Gastrocnemius medialis (tissue), 4 donors: Measurements from ENCODE around the gene MAT1A. TPM values are rescaled to one million over a fixed set of nuclear protein-coding genes. Genes with fewer than 3 reads are reported as not detected.
A peak's percentile ranks its signal among the peaks of the same experiment; 100 is the strongest.

Source experiments
- ATAC-seq, 2 donors: fragments of 150-250 bp; one replicate each; pipeline ENCODE4 v1.9.1; 2016
- DNase-seq, 2 donors: peaks; one replicate each; pipeline ENCODE4 v3.0.0-alpha.2; 2019
- H3K27ac ChIP-seq, 4 donors: fragments of 200-600 bp; sonication (generic); 1 replicate in 1 of 4; 2 replicates in 3 of 4; pipeline ENCODE4 v1.5.1; 2016 to 2018; ENCODE audit warnings: mild to moderate bottlenecking in 2 of 4, moderate library complexity in 1 of 4
- H3K27me3 ChIP-seq, 3 donors: fragments of 200-600 bp; sonication (generic) in 2 of 3; 1 replicate in 1 of 3; 2 replicates in 2 of 3; pipeline versions ENCODE4 v1.5.1 to v1.6.0; 2016 to 2019; ENCODE audit warnings: mild to moderate bottlenecking in 1 of 3, moderate library complexity in 1 of 3
- H3K36me3 ChIP-seq, 2 donors: fragments of 200-600 bp; sonication (generic) in 1 of 2; one replicate each; pipeline ENCODE4 v1.5.1; 2017 to 2018
- H3K4me1 ChIP-seq, 2 donors: fragments of 200-600 bp; sonication (generic) in 1 of 2; one replicate each; pipeline ENCODE4 v1.5.1; 2016 to 2017; ENCODE audit warnings: mild to moderate bottlenecking in 2 of 2
- H3K4me3 ChIP-seq, 4 donors: fragments of 200-600 bp; sonication (generic) in 3 of 4; 1 replicate in 1 of 4; 2 replicates in 3 of 4; pipeline ENCODE4 v1.5.1; 2016 to 2019; ENCODE audit warnings: mild to moderate bottlenecking in 2 of 4
- H3K9me3 ChIP-seq, 3 donors: fragments of 200-600 bp; sonication (generic) in 2 of 3; 1 replicate in 1 of 3; 2 replicates in 2 of 3; pipeline ENCODE4 v1.5.1; 2016 to 2019
- POLR2A ChIP-seq, 2 donors: fragments of 450-650 bp; IDR thresholded peaks; one replicate each; pipeline ENCODE4 v1.6.1; 2017; ENCODE audit warnings: antibody characterized with exemption in 2 of 2, mild to moderate bottlenecking in 2 of 2, moderate library complexity in 2 of 2
- in situ Hi-C, 4 donors: fragments of 200-750 bp; cut with MboI; loops; one replicate each; pipeline versions ENCODE4 v1.15.0 to v1.8.0; 2017; ENCODE audit warnings: low sequenced_read_pairs in 4 of 4
- intact Hi-C: fragments of 100-400 bp; cut with DNase I; formaldehyde crosslinking; loops from one replicate; pipeline ENCODE4 v1.15.1; 2023; ENCODE audit warnings: low total_unique reads
- total RNA-seq, 4 donors: library from RNA; depleted of rRNA; stranded (reverse); fragments of >200 nt; gene quantifications; one replicate each; pipeline versions ENCODE4 v1.1.0 to v1.2.3, GENCODE V29; 2016
- TF ChIP-seq, protein P1 (sequence below), 5 experiments: fragments of 450-650 bp in 3 of 5; fragments of 200-600 bp in 2 of 5; sonication (generic) in 2 of 5; IDR thresholded peaks in 4 of 5; conservative IDR thresholded peaks in 1 of 5; 1 replicate in 4 of 5; 2 replicates in 1 of 5; pipeline ENCODE4 v1.5.1; 2016 to 2019; ENCODE audit warnings: antibody characterized with exemption in 5 of 5, mild to moderate bottlenecking in 3 of 5, moderate library complexity in 3 of 5

Gene MAT1A
- total RNA-seq = 1 to 10 TPM in 2 of 4 donors, not detected in 2; 1.3 to 1.8 TPM

- TF ChIP-seq, protein P1, sequence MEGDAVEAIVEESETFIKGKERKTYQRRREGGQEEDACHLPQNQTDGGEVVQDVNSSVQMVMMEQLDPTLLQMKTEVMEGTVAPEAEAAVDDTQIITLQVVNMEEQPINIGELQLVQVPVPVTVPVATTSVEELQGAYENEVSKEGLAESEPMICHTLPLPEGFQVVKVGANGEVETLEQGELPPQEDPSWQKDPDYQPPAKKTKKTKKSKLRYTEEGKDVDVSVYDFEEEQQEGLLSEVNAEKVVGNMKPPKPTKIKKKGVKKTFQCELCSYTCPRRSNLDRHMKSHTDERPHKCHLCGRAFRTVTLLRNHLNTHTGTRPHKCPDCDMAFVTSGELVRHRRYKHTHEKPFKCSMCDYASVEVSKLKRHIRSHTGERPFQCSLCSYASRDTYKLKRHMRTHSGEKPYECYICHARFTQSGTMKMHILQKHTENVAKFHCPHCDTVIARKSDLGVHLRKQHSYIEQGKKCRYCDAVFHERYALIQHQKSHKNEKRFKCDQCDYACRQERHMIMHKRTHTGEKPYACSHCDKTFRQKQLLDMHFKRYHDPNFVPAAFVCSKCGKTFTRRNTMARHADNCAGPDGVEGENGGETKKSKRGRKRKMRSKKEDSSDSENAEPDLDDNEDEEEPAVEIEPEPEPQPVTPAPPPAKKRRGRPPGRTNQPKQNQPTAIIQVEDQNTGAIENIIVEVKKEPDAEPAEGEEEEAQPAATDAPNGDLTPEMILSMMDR (IDR thresholded peaks at IDR 0.05 in 4 of 5, conservative IDR thresholded peaks at IDR 0.05 in 1 of 5) = no peak
- no peak for TF ChIP-seq POLR2A (IDR thresholded peaks at IDR 0.05)
These were observed at the start of gene MAT1A for GRCh38 chr10:80289451-80290287. MAT1A (minus strand) TSS chr10:80289658; CDS start chr10:80289423, 235 bp downstream.

DNA sequence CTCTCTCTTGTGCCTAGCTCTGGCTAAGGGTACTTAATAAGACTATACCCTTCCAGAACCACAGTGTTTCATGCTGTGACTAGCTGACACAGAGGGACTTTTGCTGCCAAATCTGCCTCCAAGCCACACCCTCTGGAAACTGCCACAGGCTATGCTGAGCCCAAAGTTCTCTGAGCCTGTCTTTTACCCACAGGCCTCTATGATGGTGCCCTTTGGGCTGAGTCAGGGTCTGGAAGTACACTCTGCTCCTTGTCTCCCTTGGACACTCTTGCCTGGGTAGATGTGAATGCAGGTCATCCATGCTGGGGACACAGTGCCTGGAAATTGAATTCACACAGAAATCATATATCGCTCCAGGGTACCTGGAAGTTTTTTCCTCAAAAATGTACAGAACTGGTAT is 44.5 kb upstream of the MAT1A start:
- ATAC-seq (no peak), DNase-seq (no peak)
- Histone ChIP-seq H3K9me3 (no peaks in the 10 kb centered on the region), H3K4me3 (no peak overlapping the region), H3K36me3 (no peaks in the 10 kb centered on the region), H3K4me1 (no peaks in the 10 kb centered on the region), H3K27ac (no peak overlapping the region), H3K27me3 (no peaks in the 10 kb centered on the region)
- intact Hi-C loops = no loop called here
- TF ChIP-seq, protein P1 (IDR thresholded peaks at IDR 0.05 in 4 of 5, conservative IDR thresholded peaks at IDR 0.05 in 1 of 5) = no peak
- no peak for TF ChIP-seq POLR2A (IDR thresholded peaks at IDR 0.05)
- in situ Hi-C loops = no loop called here

More at GRCh38 chr10:80289451-80290287, at the start of gene MAT1A:
- H3K9me3 ChIP-seq = no peaks in the 10 kb centered on the region
- in situ Hi-C loops (no loop called here), intact Hi-C loops (no loop called here)
- H3K4me1 ChIP-seq = no peaks in the 10 kb centered on the region
- no peak within 1 kb of the TSS for H3K4me3 ChIP-seq
- no peak within 1 kb of the TSS for H3K27ac ChIP-seq
- peaks cover 0 to 4% (median 0%) of the 10 kb centered on the region in 3 donors for H3K27me3 ChIP-seq
- no peak for ATAC-seq
- no peaks in the 10 kb centered on the region for H3K36me3 ChIP-seq
- DNase-seq = peak in 1 of 2 donors; percentile 30

DNA sequence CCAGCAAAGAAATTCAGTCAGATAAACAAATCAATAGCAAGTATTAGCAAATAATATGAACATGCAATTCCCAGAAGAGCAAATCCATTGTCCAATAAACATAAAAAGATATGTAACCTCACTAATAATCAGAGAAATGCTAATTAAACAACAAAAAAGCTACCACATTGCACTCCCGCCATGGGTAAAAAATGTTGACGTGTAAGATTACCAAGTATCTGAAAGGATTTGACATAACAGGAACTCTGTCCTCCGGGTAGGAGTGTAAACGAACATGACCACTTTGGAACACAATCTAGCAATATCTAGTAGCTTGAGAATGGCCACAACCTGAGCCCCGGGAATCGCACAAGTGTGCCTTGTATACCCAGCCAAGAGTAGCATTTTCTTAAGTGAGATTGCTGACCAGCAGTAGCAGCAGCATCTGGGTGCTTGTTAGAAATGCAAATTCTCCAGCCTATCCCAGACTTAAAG is 35.5 kb upstream of the MAT1A start:
- intact Hi-C loops = no loop called here
- in situ Hi-C loops = no loop called here
- TF ChIP-seq POLR2A (IDR thresholded peaks at IDR 0.05) = no peak
- TF ChIP-seq, protein P1 (IDR thresholded peaks at IDR 0.05 in 4 of 5, conservative IDR thresholded peaks at IDR 0.05 in 1 of 5) = no peak
- DNase-seq (no peak), ATAC-seq (no peak)
- Histone ChIP-seq H3K36me3 (no peaks in the 10 kb centered on the region), H3K27ac (no peak overlapping the region), H3K4me1 (no peaks in the 10 kb centered on the region), H3K9me3 (no peaks in the 10 kb centered on the region), H3K4me3 (no peak overlapping the region), H3K27me3 (no peaks in the 10 kb centered on the region)

- Histone ChIP-seq H3K27me3 (no peaks in the 10 kb centered on the region), H3K4me1 (no peaks in the 10 kb centered on the region), H3K27ac (no peak overlapping the region), H3K36me3 (no peaks in the 10 kb centered on the region), H3K4me3 (no peak overlapping the region), H3K9me3 (no peaks in the 10 kb centered on the region)
- TF ChIP-seq, protein P1 (IDR thresholded peaks at IDR 0.05 in 4 of 5, conservative IDR thresholded peaks at IDR 0.05 in 1 of 5) = no peak
- TF ChIP-seq POLR2A (IDR thresholded peaks at IDR 0.05) = no peak
- DNase-seq (no peak), ATAC-seq (no peak)
- in situ Hi-C loops = no loop called here
- intact Hi-C loops = no loop called here
These were observed 34.6 kb upstream of the MAT1A start for GRCh38 chr10:80324086-80324485.
